DND-41 (cell line): ENCODE results near the gene ABI3BP.

ENCODE experiments used
- ATAC-seq: fragments of 200-7000 bp; cut with Tn5 transposase; 3 replicates; pipeline ENCODE4 v1.9.1; 2021; ENCODE audit warnings: low read depth; ENCODE audit not compliant: insufficient read depth
- DNase-seq: peaks from one replicate; pipeline ENCODE4 v3.0.0-alpha.2; 2020
- H2AFZ ChIP-seq: 2 replicates; pipeline ENCODE4 v1.6.0; 2012; ENCODE audit warnings: low read depth, low read length
- H3K27ac ChIP-seq: 2 replicates; pipeline ENCODE4 v1.5.1; 2012; ENCODE audit warnings: low read length, inconsistent platforms
- H3K27me3 ChIP-seq: fragments of 200-600 bp; sonication (generic); 2 replicates; pipeline ENCODE4 v1.6.0; 2012; ENCODE audit warnings: low read length, mild to moderate bottlenecking, inconsistent platforms; ENCODE audit not compliant: insufficient read depth, poor library complexity
- H3K36me3 ChIP-seq: 2 replicates; pipeline ENCODE4 v1.5.1; 2012; ENCODE audit warnings: low read length, inconsistent platforms; ENCODE audit not compliant: insufficient read depth
- H3K4me1 ChIP-seq: 2 replicates; pipeline ENCODE4 v1.5.1; 2012; ENCODE audit warnings: mild to moderate bottlenecking, low read length; ENCODE audit not compliant: insufficient read depth
- H3K4me2 ChIP-seq: 2 replicates; pipeline ENCODE4 v1.6.0; 2012; ENCODE audit warnings: mild to moderate bottlenecking, moderate library complexity, low read length, inconsistent platforms; ENCODE audit not compliant: insufficient read depth
- H3K4me3 ChIP-seq, 2 experiments: fragments of 200-600 bp in 1 of 2; shearing (Covaris generic) in 1 of 2; 2 replicates each; pipeline ENCODE4 v1.5.1; 2012 to 2016; ENCODE audit warnings: inconsistent platforms in 2 of 2, low read length in 2 of 2, mild to moderate bottlenecking in 2 of 2, low read depth in 1 of 2, moderate library complexity in 1 of 2
- H3K79me2 ChIP-seq: 2 replicates; pipeline ENCODE4 v1.6.0; 2012; ENCODE audit warnings: low read length, inconsistent platforms; ENCODE audit not compliant: insufficient read depth
- H3K9ac ChIP-seq: 2 replicates; pipeline ENCODE4 v1.6.0; 2012; ENCODE audit warnings: low read depth, mild to moderate bottlenecking, inconsistent platforms, low read length, moderate library complexity
- H3K9me3 ChIP-seq: 2 replicates; pipeline ENCODE4 v1.5.1; 2012; ENCODE audit warnings: low read length, moderate library complexity, mild to moderate bottlenecking, inconsistent platforms; ENCODE audit not compliant: insufficient read depth, severe bottlenecking
- H4K20me1 ChIP-seq: 2 replicates; pipeline ENCODE4 v1.6.0; 2012; ENCODE audit warnings: low read length; ENCODE audit not compliant: insufficient read depth
- CTCF ChIP-seq: IDR thresholded peaks from 2 replicates; pipeline ENCODE4 v1.5.1; 2012; ENCODE audit warnings: borderline replicate concordance, low read length, moderate library complexity, mild to moderate bottlenecking; ENCODE audit not compliant: poor library complexity, severe bottlenecking; ENCODE audit errors: extremely low read depth
- EZH2 ChIP-seq: IDR thresholded peaks from 3 replicates; pipeline ENCODE4 v1.6.1; 2012; ENCODE audit warnings: borderline replicate concordance, low read depth, mild to moderate bottlenecking, moderate library complexity, low read length, inconsistent platforms; ENCODE audit not compliant: severe bottlenecking

Gene ABI3BP

GRCh38 chr3:100992231-100993012 lies 799 bp downstream of the ABI3BP start:
- H3K9ac ChIP-seq = no peak overlapping the region
- no peak overlapping the region for H3K4me3 ChIP-seq
- no peaks in the 10 kb centered on the region for H3K9me3 ChIP-seq
- H4K20me1 ChIP-seq = no peaks in the 10 kb centered on the region
- H3K36me3 ChIP-seq = no peaks in the 10 kb centered on the region
- no peak overlapping the region for H3K4me2 ChIP-seq
- H3K27me3 ChIP-seq = no peaks in the 10 kb centered on the region
- no peak overlapping the region for H2AFZ ChIP-seq
- H3K4me1 ChIP-seq = no peaks in the 10 kb centered on the region
- H3K79me2 ChIP-seq = no peaks in the 10 kb centered on the region
- DNase-seq = no peak
- no peak overlapping the region for H3K27ac ChIP-seq
- no peak for ATAC-seq
- TF ChIP-seq EZH2 (no peak), CTCF (no peak)

DNA sequence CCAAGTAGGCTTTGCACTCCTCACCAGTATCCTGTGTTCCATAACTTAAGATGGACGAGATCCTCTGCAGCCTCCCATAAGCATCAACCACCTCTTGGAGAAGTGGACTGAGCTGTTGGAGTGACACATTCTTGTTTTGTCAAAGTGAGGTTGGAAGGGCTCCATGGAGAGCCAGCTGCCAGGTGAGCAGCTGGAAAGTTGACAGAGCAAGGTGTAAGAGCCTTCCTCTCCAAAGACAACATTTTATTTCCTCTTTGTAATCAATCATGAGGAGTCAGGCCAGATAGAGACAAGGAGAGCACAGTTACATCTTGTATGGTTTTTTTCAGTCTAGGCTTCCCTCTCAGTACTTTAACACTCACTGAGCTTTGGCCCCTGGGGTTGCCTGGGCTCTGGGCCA lies 5.1 kb downstream of the ABI3BP start:
- H3K9ac ChIP-seq = no peak overlapping the region
- H3K4me1 ChIP-seq = no peaks in the 10 kb centered on the region
- no peaks in the 10 kb centered on the region for H3K27me3 ChIP-seq
- no peak overlapping the region for H2AFZ ChIP-seq
- no peaks in the 10 kb centered on the region for H3K9me3 ChIP-seq
- H3K4me2 ChIP-seq = no peak overlapping the region
- no peak for TF ChIP-seq EZH2
- TF ChIP-seq CTCF = no peak
- no peak overlapping the region for H3K4me3 ChIP-seq
- DNase-seq (no peak), ATAC-seq (no peak)
- H3K36me3 ChIP-seq = no peaks in the 10 kb centered on the region
- no peaks in the 10 kb centered on the region for H3K79me2 ChIP-seq
- no peak overlapping the region for H3K27ac ChIP-seq
- H4K20me1 ChIP-seq = no peaks in the 10 kb centered on the region

DNA sequence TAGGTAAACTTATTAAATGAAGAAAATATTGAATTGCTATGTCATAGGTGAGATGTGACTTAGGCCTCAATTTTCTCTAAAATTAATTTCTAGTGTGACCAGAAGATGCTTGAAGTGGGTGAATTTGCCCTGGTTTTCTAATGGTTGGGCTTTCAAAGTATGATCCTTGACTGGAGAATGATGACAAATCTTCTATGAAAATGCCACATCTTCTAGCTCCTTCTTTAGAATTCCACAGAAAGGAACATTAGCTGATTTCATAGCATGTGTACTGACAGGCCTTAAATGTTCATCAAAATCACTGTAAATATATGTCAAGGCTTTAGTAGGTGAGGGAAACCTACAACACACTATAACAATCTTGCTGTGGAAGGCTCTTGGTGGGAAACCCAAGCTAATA lies 8.9 kb downstream of the ABI3BP start:
- no peak overlapping the region for H3K4me3 ChIP-seq
- no peaks in the 10 kb centered on the region for H4K20me1 ChIP-seq
- H3K9ac ChIP-seq = no peak overlapping the region
- no peak for TF ChIP-seq CTCF
- no peak for TF ChIP-seq EZH2
- H3K9me3 ChIP-seq = no peaks in the 10 kb centered on the region
- H3K4me2 ChIP-seq = no peak overlapping the region
- no peaks in the 10 kb centered on the region for H3K79me2 ChIP-seq
- no peaks in the 10 kb centered on the region for H3K27me3 ChIP-seq
- H2AFZ ChIP-seq = no peak overlapping the region
- DNase-seq (no peak), ATAC-seq (no peak)
- no peaks in the 10 kb centered on the region for H3K4me1 ChIP-seq
- no peak overlapping the region for H3K27ac ChIP-seq
- no peaks in the 10 kb centered on the region for H3K36me3 ChIP-seq
